PFSK-1 (cell line): Measurements from ENCODE around the gene HS6ST1.

Experiments
- POLR2AphosphoS5 ChIP-seq: IDR thresholded peaks from 2 replicates; pipeline ENCODE4 v1.6.1; 2012; ENCODE audit warnings: low read depth, mild to moderate bottlenecking, control low read depth, low read length, moderate library complexity
- REST ChIP-seq, 2 experiments: IDR thresholded peaks; 2 replicates each; pipeline versions ENCODE4 v1.6.1 to v1.8.0; 2011 to 2012; ENCODE audit warnings: low read depth in 2 of 2, low read length in 2 of 2, control low read depth in 1 of 2, inconsistent platforms in 1 of 2, mild to moderate bottlenecking in 1 of 2, moderate library complexity in 1 of 2; ENCODE audit not compliant: insufficient read depth in 1 of 2
- SIN3A ChIP-seq: IDR thresholded peaks from 2 replicates; pipeline ENCODE4 v1.6.1; 2012; ENCODE audit warnings: mild to moderate bottlenecking, low read length, moderate library complexity, borderline replicate concordance; ENCODE audit not compliant: insufficient read depth
- TAF1 ChIP-seq: IDR thresholded peaks from 2 replicates; pipeline ENCODE4 v1.6.1; 2012; ENCODE audit warnings: low read length, control low read depth, borderline replicate concordance; ENCODE audit not compliant: insufficient read depth

GRCh38 chr2:128276878-128277675, 41.6 kb downstream of the HS6ST1 start:
- no peak for TF ChIP-seq POLR2AphosphoS5
- TF ChIP-seq TAF1: no peak
- no peak for TF ChIP-seq SIN3A
- no peak for TF ChIP-seq REST (IDR thresholded peaks at IDR 0.05; ENCODE audit: insufficient read depth in 1 of 2, low read depth in 2 of 2, low read length in 2 of 2)
